Measurements from ENCODE around the gene NRG2.

NRG2 gene

GRCh38 chr5:139926797-139927503 lies 116.1 kb downstream of the NRG2 start:
- no peak for DNase-seq

- no peak for DNase-seq
Observed at GRCh38 chr5:139925650-139926640, 117.2 kb downstream of the NRG2 start.

GRCh38 chr5:139925216-139925562 lies 117.9 kb downstream of the NRG2 start:
- DNase-seq: no peak

GRCh38 chr5:139924294-139925215 lies 118.5 kb downstream of the NRG2 start:
- no peak for DNase-seq

GRCh38 chr5:139919308-139919707 lies 123.8 kb downstream of the NRG2 start:
- DNase-seq: no peak

- no peak for DNase-seq
Observed at GRCh38 chr5:139915834-139916233, 127.3 kb downstream of the NRG2 start.

GRCh38 chr5:139915266-139915665 lies 127.8 kb downstream of the NRG2 start:
- no peak for DNase-seq

- DNase-seq: no peak
Observed at GRCh38 chr5:139914218-139914807, 128.8 kb downstream of the NRG2 start.

- DNase-seq: no peak
Observed at GRCh38 chr5:139912804-139913203, 130.3 kb downstream of the NRG2 start.

- DNase-seq: no peak
Observed at GRCh38 chr5:139912158-139912557, 130.9 kb downstream of the NRG2 start.

- no peak for DNase-seq
Observed at GRCh38 chr5:139911425-139912120, 131.5 kb downstream of the NRG2 start.

GRCh38 chr5:139910901-139911300 lies 132.2 kb downstream of the NRG2 start:
- DNase-seq: no peak

- DNase-seq: no peak
Observed at GRCh38 chr5:139910036-139910435, 133.1 kb downstream of the NRG2 start.

- no peak for DNase-seq
Observed at GRCh38 chr5:139908749-139909148, 134.3 kb downstream of the NRG2 start.

GRCh38 chr5:139906661-139907060 lies 136.4 kb downstream of the NRG2 start:
- DNase-seq: no peak

GRCh38 chr5:139904816-139905661 lies 138.1 kb downstream of the NRG2 start:
- no peak for DNase-seq

- DNase-seq: no peak
Observed at GRCh38 chr5:139904566-139904815, 138.6 kb downstream of the NRG2 start.

- DNase-seq: no peak
Observed at GRCh38 chr5:139903795-139904565, 139.1 kb downstream of the NRG2 start.

- no peak for DNase-seq
Observed at GRCh38 chr5:139903450-139903794, 139.7 kb downstream of the NRG2 start.

- no peak for DNase-seq
Observed at GRCh38 chr5:139901986-139902385, 141.1 kb downstream of the NRG2 start.

- no peak for DNase-seq
Observed at GRCh38 chr5:139901251-139901575, 141.9 kb downstream of the NRG2 start.
